Activated CD8-positive, alpha-beta memory T cell treated with anti-CD3 and anti-CD28 coated beads, Interleukin-2, amount 50 U/mL, for 24 hours (primary cell): Measurements from ENCODE around the gene CDKN2AIP.

Experiments
- DNase-seq: peaks from one replicate; pipeline ENCODE4 v3.0.0-alpha.2; 2020; ENCODE audit errors: extremely low read depth

CDKN2AIP gene, protein sequence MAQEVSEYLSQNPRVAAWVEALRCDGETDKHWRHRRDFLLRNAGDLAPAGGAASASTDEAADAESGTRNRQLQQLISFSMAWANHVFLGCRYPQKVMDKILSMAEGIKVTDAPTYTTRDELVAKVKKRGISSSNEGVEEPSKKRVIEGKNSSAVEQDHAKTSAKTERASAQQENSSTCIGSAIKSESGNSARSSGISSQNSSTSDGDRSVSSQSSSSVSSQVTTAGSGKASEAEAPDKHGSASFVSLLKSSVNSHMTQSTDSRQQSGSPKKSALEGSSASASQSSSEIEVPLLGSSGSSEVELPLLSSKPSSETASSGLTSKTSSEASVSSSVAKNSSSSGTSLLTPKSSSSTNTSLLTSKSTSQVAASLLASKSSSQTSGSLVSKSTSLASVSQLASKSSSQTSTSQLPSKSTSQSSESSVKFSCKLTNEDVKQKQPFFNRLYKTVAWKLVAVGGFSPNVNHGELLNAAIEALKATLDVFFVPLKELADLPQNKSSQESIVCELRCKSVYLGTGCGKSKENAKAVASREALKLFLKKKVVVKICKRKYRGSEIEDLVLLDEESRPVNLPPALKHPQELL

DNA sequence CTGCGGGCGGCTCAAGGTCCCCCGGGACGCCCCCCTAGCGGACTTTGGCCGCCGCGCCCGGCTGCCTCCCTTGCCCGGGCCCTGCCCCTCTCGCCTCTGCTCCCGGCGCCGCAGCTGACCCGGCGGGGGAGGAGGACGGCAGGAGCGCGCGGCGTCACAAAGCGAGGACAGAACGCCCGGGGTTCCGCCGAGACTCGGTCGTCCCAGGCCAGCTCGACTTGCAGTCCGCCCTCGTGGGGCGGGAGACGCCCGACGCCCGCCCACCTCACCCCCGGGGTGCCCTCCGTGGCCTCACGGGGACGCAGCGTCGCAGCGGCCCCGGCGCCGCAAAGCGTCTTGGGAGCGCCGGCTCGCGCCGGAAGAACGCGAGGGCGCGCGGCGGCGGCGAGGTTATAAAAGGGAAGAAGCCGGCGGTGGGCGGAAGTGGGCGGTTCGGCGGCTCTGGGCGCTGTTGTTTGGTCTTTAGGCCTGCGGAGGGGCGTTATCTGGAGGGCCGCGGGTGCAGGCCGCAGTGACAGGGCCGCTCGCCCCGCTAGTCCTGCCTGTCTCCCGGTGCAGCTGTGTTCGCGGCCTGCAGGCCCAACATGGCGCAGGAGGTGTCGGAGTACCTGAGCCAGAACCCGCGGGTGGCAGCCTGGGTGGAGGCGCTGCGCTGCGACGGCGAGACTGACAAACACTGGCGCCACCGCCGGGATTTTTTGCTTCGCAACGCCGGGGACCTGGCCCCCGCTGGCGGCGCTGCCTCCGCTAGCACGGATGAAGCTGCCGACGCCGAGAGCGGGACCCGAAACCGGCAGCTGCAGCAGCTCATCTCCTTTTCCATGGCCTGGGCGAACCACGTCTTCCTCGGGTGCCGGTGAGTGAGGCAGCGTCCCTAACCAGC is at the start of gene CDKN2AIP:
Gene CDKN2AIP, plus strand, starts transcription at position 423 of the 883 bp plus-strand sequence. Its CDS starts 162 bp downstream, at position 585.
- peak; percentile 81 for DNase-seq

DNA sequence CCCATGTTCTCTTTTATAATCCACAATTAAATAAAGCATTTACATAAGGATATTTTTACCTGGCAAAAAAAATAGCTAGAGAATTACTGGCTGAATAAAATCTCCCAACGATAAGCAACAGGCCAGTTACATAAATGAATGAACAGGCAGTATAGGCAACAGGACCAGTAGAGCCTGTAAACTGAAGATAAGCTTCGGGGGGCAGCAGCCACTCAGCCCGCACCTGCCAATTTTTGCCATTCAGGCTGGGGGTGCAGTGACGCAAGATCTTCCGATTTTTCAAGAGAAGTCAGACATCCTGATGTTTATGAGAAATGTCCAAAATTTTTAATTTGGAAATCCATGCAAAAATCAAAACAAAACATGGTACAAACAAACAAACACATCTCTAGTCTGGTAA is 49.0 kb upstream of the CDKN2AIP start:
- DNase-seq, result no peak

DNA sequence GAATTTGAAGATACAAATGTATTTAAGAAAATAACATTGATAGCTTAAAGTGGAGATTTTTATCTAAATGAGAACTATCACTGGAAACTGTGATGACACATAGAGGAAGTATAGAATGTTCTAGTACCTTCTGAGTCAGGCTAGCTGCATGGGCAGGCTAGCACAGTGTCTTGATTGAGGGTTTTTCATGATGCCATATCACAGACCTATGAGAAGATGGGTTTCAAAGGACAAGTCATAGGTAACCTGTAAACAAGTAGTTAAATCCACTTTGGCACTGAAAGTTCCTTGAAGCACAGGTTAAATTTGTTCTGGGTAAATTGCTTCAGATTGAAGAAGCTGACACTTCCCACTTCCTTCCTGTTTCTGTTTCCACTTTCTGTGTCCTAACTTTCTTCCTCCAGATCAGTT is 48.2 kb upstream of the CDKN2AIP start:
- DNase-seq, result no peak

DNA sequence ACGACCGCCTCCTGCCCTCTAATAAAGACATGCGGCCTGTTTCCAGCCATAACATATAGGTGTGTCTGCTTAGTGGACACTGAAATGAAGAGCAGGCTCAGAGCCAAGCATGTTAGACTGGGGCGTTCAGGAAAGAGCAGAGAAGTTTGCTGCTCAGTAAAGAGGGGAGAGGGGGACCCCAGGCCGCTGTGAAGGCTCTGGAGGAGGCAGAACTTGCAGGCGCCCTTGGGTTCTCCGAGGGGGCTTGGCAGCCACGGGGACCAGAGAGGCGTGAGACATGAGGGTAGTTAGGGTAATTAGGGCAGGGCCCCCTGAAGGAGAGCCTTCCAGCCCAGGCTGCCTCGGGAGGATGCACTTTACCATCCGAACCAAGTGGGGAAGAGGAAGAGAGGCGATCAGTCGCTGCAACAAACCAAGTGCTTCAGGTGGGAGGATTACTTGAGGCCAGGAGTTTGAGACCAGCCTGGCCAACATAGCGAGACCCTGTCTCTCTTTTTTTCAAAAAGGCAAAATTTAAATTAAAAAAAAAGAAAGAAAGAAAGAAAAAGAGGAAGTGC is 46.6 kb upstream of the CDKN2AIP start:
- no peak for DNase-seq

DNA sequence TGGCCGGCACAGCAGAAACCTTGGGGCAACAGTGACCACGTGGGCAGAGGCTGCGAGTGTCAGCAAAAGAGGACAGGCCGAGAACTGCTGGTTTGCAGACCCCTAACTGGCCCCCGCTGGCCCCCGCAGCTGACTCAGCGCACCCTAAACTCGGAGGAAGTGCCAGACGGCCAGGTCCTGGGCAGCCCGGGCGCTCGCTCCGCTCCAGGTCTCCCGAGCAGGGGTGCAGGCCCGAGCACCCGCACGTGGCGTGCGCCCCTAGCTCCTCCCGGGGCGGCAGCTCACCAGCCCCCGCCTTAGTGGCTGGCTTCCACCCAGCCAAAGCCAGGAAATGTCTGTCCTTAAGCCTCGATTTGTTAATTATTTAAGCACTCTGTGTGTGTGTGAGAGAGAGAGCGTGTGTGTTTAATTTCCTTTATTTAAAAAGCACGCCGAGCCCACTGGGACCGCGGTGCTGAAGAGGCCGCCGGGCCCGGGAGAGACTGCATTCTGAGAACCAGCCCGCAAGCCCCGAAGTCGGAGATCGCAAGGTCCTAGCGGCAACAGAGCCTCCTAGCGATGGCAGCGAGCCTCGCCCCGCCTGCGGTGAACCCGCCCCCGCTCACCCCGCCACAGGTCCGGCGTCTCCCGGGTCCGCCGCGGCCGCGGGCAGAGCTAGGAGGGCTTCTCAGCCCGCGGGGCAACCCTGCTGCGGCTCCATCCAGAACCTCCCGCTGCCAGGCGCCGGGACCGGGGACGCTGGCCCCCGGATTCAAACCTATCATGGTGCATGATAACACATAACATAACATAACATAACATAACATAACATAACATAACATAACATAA is 45.9 kb upstream of the CDKN2AIP start:
- DNase-seq, result peak; percentile 30

DNA sequence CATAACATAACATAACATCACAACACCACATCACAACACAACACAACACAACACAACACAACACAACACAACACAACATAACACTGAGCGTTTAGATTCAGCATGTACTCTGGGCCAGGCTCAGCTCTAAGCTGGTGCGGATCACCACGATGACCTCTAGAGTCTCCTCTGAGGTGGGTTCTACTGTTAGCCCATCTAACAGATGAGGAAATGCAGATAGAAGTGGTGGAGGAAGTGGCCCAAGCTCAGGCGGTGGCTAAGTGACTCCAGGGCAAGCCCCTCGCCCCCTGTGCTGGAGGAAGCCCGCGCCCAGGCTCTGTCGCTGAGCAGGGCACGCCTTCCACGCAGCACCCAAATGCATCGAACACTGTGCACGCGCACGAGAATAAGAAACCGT is 45.3 kb upstream of the CDKN2AIP start:
- DNase-seq, result no peak

DNA sequence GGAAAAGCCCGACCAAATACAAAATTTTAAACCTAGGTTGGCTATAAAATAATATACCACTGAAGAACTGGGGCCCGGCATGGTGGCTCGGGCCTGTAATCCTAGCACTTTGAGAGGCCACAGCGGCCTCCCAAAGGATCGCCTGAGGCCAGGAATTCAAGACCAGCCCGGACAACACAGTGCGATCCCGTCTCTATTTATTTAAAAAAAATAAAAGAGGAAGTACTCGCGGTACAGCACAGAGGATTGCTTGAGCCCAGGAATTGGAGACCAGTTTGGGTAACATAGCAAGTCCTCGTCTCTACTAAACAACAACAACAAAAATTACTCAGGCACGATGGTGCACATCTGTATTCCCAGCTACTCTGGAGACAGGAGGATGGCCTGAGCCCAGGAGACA is 44.8 kb upstream of the CDKN2AIP start:
- DNase-seq, result no peak

DNA sequence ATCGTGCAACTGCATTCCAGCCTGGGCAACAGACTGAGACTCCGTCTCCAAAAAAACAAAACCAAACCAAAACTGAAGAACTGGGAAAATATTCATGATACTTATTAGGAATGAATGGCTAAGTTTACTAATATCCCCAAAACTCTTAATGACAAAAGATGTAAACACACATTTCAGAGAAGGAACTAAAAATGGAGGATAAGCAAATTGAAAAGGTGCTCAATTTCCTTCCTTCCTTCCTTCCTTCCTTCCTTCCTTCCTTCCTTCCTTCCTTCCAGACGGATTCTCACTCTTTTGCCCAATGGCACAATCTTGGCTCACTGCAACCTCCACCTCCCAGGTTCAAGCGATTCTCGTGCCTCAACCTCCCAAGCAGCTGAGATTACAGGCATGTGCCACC is 44.4 kb upstream of the CDKN2AIP start:
- DNase-seq, result no peak

DNA sequence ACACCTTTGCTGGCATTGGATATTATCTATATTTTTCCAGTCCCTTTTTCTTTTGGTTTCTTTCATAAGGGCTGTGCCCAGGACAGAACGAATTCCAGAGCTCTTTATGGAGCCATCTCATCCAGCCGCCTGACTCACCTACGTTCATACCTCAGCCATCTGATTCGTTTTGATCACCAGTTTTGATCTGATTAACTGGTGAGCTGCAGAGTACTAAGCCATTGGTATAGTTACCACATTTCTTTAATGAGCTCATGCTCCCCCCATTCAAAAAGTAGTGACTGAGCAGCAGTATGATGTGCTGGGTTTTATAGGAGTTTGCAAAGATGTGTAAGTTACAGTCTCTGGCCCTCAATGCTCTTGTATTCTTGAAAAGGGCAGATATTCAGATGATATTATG is 43.0 kb upstream of the CDKN2AIP start:
- DNase-seq, result no peak

DNA sequence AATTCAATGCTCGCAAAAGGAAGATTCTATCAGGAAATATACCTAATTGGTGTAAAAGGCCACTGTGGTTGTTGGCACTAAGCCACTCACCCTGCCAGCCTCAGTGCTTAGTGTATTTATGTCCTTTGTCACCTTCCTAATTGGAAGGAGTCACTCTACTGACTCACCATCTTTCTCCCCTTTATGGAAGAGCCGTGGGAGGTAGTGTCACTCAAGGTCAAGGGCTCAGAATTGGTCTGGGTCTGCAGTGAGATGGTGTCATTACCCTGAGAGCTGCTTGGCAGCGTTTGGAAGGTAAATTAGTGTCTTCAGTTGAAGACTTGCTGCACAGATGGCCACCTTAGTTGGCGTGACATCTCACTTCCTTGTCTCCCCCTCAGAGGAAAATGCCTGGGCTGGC is 41.7 kb upstream of the CDKN2AIP start:
- no peak for DNase-seq

DNA sequence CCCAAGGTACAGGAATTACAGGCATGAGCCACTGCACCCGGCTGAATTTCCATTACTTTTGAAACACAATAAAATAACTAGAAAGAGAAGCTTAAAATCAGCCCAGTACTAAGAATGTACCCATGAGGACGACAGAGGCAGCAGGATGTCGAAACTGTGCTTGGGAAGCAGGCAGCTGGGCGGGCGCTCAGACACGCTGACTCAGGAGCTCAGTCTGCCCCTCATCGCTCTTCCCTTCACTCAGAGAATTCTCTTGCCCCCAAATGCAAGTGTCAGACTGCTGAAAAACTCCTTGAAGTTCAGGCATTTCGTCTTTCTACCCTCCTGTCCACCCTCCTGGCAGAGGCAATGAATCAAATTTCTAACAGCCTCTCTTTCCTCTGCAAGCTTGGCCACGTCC is 41.0 kb upstream of the CDKN2AIP start:
- no peak for DNase-seq

DNA sequence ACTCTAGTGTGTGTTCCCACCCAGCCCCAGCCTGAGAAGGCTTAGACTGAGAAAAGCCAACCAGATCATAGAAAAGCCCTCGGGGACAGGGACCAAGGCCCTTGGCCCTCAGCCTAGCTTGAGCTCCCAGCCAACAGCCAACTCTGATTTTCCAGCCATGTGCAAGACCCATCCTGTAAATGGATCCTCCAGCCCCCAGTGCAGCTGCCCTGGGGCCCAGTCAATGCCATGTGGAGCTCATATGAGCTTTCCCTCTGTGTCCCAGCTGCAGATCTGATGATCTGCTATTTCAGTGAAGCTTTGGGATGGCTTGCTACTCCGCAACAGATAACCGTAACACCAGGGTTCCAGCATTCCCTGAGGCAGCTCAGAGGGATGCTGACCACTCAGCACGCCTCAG is 40.5 kb upstream of the CDKN2AIP start:
- DNase-seq, result no peak

DNA sequence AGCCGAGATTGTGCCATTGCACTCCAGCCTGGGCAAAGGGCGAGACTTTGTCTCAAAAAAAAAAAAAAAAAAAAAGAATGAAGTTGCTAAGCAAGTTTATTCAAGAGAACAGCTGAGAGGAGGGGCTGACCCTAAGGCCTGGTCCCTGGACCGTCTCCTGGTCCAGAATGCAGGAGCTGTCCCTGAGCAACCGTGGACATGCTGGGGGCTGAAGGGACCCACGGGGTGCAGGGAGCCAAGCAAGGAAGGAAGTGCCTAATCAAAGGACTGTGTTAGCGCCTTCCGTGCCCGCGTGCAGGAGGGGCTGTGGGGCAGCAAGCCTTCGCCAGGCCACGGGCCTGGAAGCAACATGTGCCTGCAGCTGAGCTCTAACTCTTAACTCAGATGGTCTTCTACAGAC is 39.1 kb upstream of the CDKN2AIP start:
- no peak for DNase-seq

DNA sequence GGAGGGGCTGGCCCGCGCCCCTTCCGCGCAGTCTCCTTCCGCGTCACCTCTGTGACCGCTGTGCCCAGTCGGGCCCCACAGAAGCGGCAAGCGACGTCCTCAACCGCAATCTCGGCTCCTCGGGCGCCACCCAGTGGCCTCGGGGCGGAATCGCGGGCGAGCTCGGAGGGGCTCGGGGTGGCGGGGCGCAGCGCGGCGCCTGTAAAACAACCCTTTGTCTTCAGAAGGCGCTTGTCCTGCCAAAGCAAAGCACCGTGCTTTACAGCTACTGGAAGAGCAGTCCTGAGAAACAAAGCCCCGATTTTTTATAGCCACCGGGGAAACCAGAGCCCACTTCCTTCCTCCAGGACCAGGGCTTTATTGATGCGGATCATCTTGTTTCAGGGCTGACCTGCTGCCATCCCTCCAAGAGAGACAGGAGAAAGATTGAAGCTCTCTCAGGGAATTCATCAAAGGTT is 37.3 kb upstream of the CDKN2AIP start:
- DNase-seq, result peak; percentile 56

DNA sequence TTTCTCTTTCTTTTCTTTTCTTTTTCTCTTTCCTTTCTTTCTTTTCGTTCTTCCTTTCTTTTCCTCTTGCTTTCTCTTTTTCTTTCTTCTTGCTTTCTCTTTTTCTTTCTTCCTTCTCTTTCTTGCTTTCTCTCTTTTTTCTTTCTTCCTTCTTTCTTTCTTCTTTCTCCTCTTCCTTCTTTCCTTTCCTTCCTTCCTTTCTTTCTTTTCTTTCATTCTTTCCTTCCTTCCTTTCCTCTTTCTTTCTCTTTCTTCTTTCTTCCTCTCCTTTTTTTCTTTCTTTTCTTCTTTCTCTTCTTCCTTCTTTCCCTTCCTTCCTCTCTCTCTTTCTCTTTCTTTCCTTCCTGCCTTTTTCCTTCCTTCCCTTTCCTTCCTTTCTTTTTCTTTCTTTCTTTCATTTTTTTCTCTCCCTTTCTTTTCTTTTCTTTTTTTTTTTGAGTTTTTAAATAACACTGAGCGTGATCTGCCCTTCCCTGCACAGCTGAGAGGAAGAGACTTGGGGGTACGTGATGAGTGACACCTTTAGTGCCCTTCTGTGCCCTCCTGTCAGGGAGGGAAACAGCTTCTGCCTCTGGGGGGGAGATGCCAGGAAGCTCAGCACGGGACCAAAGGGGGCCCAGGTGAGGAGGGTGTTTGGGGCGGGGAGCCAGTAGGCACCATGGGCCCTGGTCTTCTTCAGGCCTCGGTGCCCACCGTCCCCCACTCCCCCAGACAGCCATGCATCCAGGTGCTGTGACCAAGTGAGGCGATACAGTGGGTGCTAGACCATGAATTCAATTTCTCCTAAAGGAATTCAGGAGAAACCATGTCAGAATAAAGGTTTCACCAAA is 36.6 kb upstream of the CDKN2AIP start:
- DNase-seq, result no peak

DNA sequence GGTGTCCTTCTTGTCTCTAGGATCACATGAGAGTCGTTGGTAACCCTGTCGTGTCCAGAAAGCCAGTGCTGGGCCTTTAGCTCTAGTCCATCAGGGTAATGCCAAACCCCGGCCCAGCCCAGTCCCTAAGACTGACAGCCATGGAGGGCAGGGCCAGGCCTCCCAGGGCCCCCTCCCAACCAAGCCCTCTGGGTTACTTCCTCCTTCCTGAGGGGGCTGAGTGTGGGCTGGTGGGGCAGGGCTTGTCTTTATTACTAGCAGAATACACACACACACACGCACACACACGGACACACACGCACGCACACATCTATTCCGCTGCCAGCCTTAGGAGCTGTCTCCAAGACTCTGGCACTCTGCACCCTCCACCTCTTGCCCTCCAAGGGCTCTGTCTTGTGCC is 35.6 kb upstream of the CDKN2AIP start:
- no peak for DNase-seq

DNA sequence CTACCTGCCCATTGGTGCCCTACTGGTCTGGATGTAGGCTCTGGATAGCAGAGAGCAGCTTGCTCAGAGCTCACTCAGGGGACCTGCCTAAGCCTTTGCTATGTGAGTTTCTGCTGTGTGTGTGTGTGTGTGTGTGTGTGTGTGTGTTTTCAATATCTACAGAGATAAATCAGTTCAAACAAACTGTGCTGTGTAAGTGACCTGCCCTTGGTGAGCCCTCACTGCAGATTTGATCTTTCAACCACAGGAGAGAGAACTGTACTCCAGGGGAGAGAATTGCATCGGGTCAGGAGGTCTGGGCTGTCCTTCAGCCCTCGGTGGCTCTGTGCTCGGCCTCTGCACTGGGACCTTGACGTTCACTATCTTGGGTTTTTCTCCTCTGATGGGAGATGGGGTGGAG is 35.0 kb upstream of the CDKN2AIP start:
- DNase-seq, result no peak

DNA sequence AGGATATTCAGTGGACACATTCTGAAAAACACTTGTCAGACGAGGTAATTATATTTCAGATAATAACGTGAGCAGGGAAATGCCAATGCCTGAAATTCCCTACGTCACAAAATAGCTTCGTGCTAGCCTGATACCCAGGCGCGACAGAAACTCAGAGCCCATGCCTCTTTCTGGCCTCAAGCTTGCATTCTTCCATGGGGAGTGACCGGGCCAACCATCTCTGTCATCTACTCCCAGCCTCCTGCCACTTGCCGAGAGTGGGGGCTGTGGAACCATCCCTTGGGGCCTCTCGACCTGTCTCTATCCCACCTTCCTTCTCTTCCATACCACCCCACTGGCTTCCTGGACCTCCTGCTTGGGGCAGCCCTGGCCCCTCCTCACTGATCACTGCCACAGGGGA is 34.5 kb upstream of the CDKN2AIP start:
- no peak for DNase-seq

DNA sequence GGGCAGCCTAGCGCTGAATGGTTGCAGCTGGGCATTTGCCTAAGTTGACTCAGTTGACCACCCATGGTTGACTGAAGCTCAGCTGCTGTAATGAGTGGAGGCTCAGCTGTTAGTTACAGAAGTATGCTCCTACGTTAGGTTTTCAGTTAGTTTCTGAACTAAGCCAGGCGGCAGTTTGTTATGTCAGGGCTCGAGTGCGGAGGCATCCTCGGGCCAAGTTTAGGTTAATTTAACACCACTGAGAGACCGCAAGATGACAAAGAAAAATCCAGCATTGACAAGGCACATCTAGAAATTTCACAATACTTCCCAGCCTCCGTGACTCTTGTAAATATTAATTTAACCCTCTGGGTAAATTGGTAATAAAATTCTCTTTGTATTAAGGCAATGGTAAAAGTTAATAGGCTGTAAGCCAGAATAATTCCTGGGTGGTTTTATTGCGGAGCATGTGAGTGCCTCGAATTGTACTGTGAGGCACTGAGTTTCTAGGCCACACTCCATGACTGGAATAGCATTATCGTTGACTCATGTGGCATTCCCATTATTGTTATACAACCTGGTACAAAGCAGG is 33.1 kb upstream of the CDKN2AIP start:
- DNase-seq, result no peak

DNA sequence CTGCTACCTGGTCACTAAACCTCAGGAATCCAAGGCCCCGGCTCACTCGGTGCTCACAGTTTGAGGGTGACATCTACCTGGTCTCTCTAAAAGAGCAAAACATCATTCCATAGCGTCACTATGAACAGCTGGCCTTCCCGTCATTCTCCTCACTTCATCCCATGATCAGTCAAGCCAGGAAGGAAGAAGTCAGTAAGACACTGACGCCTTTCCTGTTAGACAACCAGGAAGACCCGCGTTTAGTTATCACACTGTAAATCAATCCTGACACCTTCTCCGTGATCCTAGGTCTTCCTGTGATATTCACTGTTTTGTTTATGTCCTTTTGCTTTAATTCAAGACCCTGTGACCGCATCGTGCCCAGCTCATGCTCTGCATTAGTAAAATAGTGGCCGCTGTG is 31.6 kb upstream of the CDKN2AIP start:
- no peak for DNase-seq
